ENCODE data around the gene UNC5C. TPM values are rescaled to one million over a fixed set of nuclear protein-coding genes. Genes with fewer than 3 reads are reported as not detected.

The UNC5C gene
- total RNA-seq, 4 donors from 2014 or later: 0.44 to 0.68 (median 0.61) TPM

DNA sequence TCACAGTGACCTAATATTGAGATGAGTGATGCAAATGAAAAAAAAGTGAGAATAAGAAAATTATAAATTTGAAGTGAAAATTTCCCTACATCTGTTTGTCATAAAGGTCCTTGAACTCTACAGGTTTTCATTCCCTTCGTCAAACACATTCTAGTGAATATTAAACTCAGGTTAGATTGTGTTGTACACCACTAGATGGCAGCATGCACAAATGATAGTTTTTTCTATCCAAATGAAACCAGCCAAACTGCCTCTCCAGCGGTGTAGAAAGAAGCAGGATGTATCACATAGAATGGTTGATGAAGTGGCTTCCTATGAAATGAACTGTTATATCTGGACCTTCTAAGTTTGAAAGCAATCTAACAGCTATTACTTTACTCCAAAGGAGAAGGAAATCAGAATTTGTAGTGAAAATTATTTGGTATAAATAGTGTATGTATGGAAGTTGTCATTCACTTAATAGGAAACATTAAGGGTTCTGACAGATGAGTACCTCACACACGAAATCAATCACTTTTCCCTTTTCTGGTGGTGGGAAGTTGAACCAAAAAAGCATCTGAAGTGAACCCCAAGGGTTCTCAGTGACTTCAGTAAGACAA lies 382.7 kb downstream of the UNC5C start:
- TF ChIP-seq, protein P1, sequence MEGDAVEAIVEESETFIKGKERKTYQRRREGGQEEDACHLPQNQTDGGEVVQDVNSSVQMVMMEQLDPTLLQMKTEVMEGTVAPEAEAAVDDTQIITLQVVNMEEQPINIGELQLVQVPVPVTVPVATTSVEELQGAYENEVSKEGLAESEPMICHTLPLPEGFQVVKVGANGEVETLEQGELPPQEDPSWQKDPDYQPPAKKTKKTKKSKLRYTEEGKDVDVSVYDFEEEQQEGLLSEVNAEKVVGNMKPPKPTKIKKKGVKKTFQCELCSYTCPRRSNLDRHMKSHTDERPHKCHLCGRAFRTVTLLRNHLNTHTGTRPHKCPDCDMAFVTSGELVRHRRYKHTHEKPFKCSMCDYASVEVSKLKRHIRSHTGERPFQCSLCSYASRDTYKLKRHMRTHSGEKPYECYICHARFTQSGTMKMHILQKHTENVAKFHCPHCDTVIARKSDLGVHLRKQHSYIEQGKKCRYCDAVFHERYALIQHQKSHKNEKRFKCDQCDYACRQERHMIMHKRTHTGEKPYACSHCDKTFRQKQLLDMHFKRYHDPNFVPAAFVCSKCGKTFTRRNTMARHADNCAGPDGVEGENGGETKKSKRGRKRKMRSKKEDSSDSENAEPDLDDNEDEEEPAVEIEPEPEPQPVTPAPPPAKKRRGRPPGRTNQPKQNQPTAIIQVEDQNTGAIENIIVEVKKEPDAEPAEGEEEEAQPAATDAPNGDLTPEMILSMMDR (IDR thresholded peaks at IDR 0.05; ENCODE audit: low read depth): no peak

DNA sequence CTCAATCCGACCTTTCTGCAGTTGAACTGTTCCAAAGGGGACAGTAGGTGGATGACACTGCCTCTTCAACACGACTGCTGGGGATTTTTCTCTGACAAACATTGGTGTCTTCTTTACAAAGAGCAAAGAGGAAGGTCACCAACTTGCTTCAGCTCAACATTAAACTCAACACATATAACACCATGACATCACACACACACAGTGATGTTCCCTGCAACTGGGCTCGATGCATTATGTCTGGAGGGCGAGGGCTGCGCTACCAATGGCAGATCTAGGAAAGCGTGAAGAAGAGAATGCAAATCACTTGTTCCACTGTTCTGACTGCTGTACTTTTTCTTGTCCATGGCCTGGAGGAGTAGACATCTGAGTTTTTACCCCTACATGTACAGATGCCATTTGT lies 385.9 kb downstream of the UNC5C start:
- TF ChIP-seq, protein P1 (IDR thresholded peaks at IDR 0.05; ENCODE audit: low read depth): no peak

DNA sequence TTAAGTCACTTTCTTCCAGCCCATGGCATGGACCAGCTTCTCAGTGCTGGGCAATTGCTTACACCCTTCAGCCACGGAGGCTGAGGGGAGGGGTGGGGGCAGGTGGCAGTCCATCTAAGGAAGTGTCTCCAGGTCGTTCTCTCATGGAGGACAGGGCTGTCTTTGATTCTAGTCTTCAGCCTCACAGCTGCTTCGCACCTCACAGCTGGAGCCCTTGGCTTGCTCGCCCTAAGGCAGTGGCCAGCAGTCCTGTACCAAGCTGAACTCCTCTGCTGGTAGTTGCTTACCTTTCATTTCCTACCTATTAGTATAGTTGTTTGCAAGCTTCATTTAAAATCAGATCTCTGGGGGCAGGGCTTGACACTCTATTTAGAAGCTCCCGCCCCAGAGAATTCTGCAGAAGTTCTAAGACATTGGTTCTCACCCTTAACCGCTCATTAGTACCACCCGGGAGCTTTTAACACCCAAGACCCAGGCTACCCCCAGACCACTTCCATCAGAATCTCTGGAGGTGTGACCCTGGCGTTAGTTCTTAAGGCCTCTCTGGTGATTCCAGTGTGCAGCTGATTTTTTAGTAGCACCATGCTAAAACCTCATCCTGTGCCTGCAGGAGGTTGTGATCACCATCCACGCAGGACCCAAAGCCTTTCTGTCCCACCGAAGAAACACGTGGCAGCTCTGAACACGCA lies 386.8 kb downstream of the UNC5C start:
- TF ChIP-seq, protein P1 (IDR thresholded peaks at IDR 0.05; ENCODE audit: low read depth): no peak

DNA sequence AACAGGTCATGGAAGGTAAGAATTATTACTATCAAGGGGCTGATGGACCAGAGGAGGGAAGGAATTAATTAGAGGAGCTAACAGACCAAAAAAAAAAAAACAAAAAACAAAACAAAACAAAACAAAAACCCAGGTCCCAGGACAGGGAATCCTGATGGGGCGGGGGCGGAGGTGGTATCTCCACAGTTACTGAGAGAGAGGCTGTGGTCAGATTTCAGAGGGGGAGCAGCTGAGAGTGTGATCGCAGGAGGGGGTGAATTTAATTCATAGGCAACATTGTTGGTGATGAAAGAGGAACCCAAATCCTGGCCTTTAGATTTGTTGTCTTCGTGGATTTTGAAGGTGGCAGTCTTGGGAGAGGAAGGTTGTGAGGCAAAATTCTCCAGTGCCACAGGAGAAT lies 389.4 kb downstream of the UNC5C start:
- TF ChIP-seq, protein P1 (IDR thresholded peaks at IDR 0.05; ENCODE audit: low read depth): no peak

DNA sequence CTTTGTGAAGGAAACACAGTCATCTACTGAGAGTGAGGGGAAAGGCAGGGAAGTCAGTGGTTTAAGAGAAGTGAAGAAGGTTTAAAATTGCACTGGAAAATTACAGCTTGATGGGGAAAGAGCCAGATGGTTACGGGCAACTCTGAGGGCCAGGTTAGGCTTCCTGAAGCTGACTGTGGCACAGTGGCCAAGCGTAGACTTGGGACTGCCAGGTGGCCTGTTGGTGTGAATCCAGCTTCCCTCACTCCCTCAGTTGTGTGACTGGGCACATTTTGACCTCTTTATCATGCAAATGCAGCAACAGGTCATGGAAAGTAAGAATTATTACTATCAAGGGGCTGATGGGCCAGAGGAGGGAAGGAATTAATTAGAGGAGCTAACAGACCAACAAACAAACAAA lies 390.1 kb downstream of the UNC5C start:
- TF ChIP-seq, protein P1 (IDR thresholded peaks at IDR 0.05; ENCODE audit: low read depth): no peak

DNA sequence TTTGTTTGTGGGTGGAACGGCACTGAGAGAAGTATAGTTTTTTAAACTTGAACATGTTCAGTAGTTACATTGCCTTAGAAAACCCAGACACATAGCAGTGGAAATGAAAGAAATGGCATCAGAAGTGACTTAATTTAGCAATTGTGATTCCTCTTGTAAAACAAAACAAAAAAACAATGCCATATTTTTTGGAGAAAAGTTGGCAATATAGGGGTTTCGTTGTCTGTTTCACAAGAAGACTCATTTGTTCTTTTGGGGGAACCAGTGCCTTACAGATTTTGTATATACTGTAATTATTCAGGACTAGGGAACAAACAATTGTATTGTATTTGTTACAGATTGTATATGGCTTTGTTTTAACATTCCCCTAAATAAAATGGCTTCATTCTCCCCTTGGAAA lies 390.7 kb downstream of the UNC5C start:
- TF ChIP-seq, protein P1 (IDR thresholded peaks at IDR 0.05; ENCODE audit: low read depth): no peak

DNA sequence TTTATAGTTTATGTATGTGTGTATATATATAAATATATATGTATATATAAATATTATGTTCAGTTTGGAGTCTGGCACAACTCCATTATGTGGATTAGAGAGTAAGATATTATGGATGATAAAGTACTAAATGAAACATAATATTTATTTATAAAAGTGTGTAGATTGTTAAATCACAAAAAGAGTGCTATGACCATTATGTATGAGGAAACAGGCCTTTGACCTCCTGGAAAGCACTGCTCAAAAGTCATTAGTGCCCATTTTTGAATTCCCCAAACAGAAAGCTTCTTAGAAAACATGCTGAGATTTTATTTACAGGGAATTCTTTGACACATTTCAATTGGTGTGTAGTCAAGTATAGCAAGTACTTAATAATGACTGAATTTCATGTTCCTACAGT lies 391.2 kb downstream of the UNC5C start:
- TF ChIP-seq, protein P1 (IDR thresholded peaks at IDR 0.05; ENCODE audit: low read depth): no peak
